ENCODE measurements around the gene ZNF132.

GRCh38 chr19:58385891-58386575 lies 53.9 kb downstream of the ZNF132 start:
- TF ChIP-seq POLR2A (conservative IDR thresholded peaks at IDR 0.05) (no peak), ZNF384 (IDR thresholded peaks at IDR 0.05; ENCODE audit: low read depth, low read length) (no peak), RBM25 (IDR thresholded peaks at IDR 0.05; ENCODE audit: low read depth, low read length, severe bottlenecking) (no peak), CBX2 (IDR thresholded peaks at IDR 0.05; ENCODE audit: insufficient read depth, low read length, poor library complexity, severe bottlenecking) (no peak), YY1 (IDR thresholded peaks at IDR 0.05; ENCODE audit: borderline replicate concordance in 1 of 3, control insufficient read depth in 1 of 3, extremely low read depth in 1 of 3, insufficient read depth in 3 of 3, insufficient read length in 1 of 3, insufficient replicate concordance in 2 of 3, low read depth in 1 of 3, low read length in 2 of 3) (no peak), EZH2 (IDR thresholded peaks at IDR 0.05; ENCODE audit: borderline replicate concordance, low read depth, low read length) (no peak), ZNF830 (CRISPR knock-in tag; IDR thresholded peaks at IDR 0.05) (no peak), BMI1 (IDR thresholded peaks at IDR 0.05; ENCODE audit: low read length) (no peak)
- TF ChIP-seq, protein P1, sequence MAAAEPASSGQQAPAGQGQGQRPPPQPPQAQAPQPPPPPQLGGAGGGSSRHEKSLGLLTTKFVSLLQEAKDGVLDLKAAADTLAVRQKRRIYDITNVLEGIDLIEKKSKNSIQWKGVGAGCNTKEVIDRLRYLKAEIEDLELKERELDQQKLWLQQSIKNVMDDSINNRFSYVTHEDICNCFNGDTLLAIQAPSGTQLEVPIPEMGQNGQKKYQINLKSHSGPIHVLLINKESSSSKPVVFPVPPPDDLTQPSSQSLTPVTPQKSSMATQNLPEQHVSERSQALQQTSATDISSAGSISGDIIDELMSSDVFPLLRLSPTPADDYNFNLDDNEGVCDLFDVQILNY (CRISPR knock-in tag; IDR thresholded peaks at IDR 0.05) = no peak

Measured in K562 (cell line).